Right lobe of liver (tissue), 6 donors: ENCODE results near the gene CHAF1A. TPM values are rescaled to one million over a fixed set of nuclear protein-coding genes. Genes with fewer than 3 reads are reported as not detected.

ENCODE experiments used
- ATAC-seq, 4 donors: fragments of 200-7000 bp; cut with Tn5 transposase; one replicate each; pipeline ENCODE4 v1.9.1; 2020; ENCODE audit warnings: mild to moderate bottlenecking in 4 of 4, moderate library complexity in 4 of 4
- DNase-seq, 3 donors: peaks; one replicate each; pipeline ENCODE4 v3.0.0-alpha.2; 2020
- H3K27ac ChIP-seq, 3 donors: fragments of 200-600 bp; one replicate each; pipeline ENCODE4 v1.8.0; 2022
- H3K27me3 ChIP-seq, 2 donors: fragments of 200-600 bp; one replicate each; pipeline ENCODE4 v1.8.0; 2022
- H3K36me3 ChIP-seq, 4 donors: fragments of 200-600 bp; sonication (generic) in 1 of 4; one replicate each; pipeline versions ENCODE4 v1.5.1 to v1.8.0; 2017 to 2022; ENCODE audit warnings: control low read depth in 1 of 4
- H3K4me1 ChIP-seq, 4 donors: fragments of 200-600 bp; sonication (generic) in 1 of 4; one replicate each; pipeline versions ENCODE4 v1.5.1 to v1.8.0; 2017 to 2022; ENCODE audit warnings: control low read depth in 1 of 4
- H3K4me3 ChIP-seq, 3 donors: fragments of 200-600 bp; one replicate each; pipeline ENCODE4 v1.8.0; 2022
- H3K9me3 ChIP-seq, 4 donors: fragments of 200-600 bp; sonication (generic) in 1 of 4; one replicate each; pipeline versions ENCODE4 v1.5.1 to v1.8.0; 2017 to 2022; ENCODE audit warnings: control low read depth in 1 of 4
- CTCF ChIP-seq, 4 donors: fragments of 200-600 bp in 3 of 4; fragments of 450-650 bp in 1 of 4; IDR thresholded peaks; one replicate each; pipeline versions ENCODE4 v1.5.1 to v1.8.0; 2016 to 2022; ENCODE audit warnings: antibody characterized with exemption in 4 of 4, mild to moderate bottlenecking in 2 of 4
- POLR2A ChIP-seq: fragments of 450-650 bp; IDR thresholded peaks from one replicate; pipeline ENCODE4 v1.6.1; 2017; ENCODE audit warnings: antibody characterized with exemption, mild to moderate bottlenecking
- WGBS: methylation state at CpG from one replicate; pipeline ENCODE4 v1.1.6; 2018; ENCODE audit warnings: low coverage, low lambda C conversion rate; ENCODE audit not compliant: insufficient coverage; ENCODE audit errors: missing lambda C conversion rate; 5-methylcytosine and 5-hydroxymethylcytosine counted together
- intact Hi-C, 2 donors: fragments of 100-400 bp; cut with DNase I; formaldehyde crosslinking; loops; one replicate each; pipeline versions ENCODE4 v1.11.2 to v1.14.1; 2022
- total RNA-seq, 6 experiments: library from RNA; depleted of rRNA in 2 of 6; stranded (reverse); fragments of >200 nt in 2 of 6; fragmentation: NEBNext Ultra II Directional in 3 of 6; extraction: Animal tissue kit (Norgen Biotek cat#: 25700) in 3 of 6; gene quantifications; one replicate each; pipeline versions ENCODE4 v1.1.0 to v1.2.4, GENCODE V29; 2016 to 2023
- donor health status: DM: no; HTN: yes; CAD: no.
- donor health status: DM: no; HTN: no; CAD: no.
- donor health status: DM: no; HTN: no; CAD: no.
- donor health status: DM: no; HTN: yes; CAD: no.
- donor health status: DM: no; HTN: yes; CAD: no.

Gene CHAF1A
- total RNA-seq, 6 experiments from 2014 or later: 3.1 to 9.2 (median 3.5) TPM

- no peaks in the 10 kb centered on the region for H3K4me1 ChIP-seq
- no peak for ATAC-seq
- no peak overlapping the region for H3K27ac ChIP-seq
- intact Hi-C loops: no loop called here
- no peaks in the 10 kb centered on the region for H3K9me3 ChIP-seq
- no peaks in the 10 kb centered on the region for H3K27me3 ChIP-seq
- TF ChIP-seq POLR2A: no peak
- TF ChIP-seq CTCF (IDR thresholded peaks at IDR 0.05): no peak
- 67% methylated on average over 1 of the region's 23 CpGs for WGBS
- H3K4me3 ChIP-seq: no peak overlapping the region
- peak in 1 of 3 donors; percentile 50 for DNase-seq
- peaks cover 0 to 25% (median 4%) of the 10 kb centered on the region in 4 donors for H3K36me3 ChIP-seq
Observed at GRCh38 chr19:4357095-4357797, 45.2 kb upstream of the CHAF1A start.

GRCh38 chr19:4357921-4358326 is 44.5 kb upstream of the CHAF1A start:
- no peak for TF ChIP-seq POLR2A
- TF ChIP-seq CTCF (IDR thresholded peaks at IDR 0.05): no peak
- peaks cover 0 to 32% (median 8%) of the 10 kb centered on the region in 4 donors for H3K36me3 ChIP-seq

GRCh38 chr19:4358709-4359626 is 43.5 kb upstream of the CHAF1A start:
- 0% methylated on average over 1 of the region's 25 CpGs for WGBS
- intact Hi-C loops: no loop called here
- no peaks in the 10 kb centered on the region for H3K27me3 ChIP-seq
- H3K4me3 ChIP-seq: no peak overlapping the region
- no peak overlapping the region for H3K27ac ChIP-seq
- H3K4me1 ChIP-seq: no peaks in the 10 kb centered on the region
- peaks cover 0 to 42% (median 13%) of the 10 kb centered on the region in 4 donors for H3K36me3 ChIP-seq
- TF ChIP-seq CTCF (IDR thresholded peaks at IDR 0.05) (no peak), POLR2A (no peak)
- DNase-seq: no peak
- peak in 1 of 4 donors; percentile 2 for ATAC-seq
- no peaks in the 10 kb centered on the region for H3K9me3 ChIP-seq

More at GRCh38 chr19:4357921-4358326, 44.5 kb upstream of the CHAF1A start:
- intact Hi-C loops: no loop called here
- Histone ChIP-seq H3K27me3 (no peaks in the 10 kb centered on the region), H3K4me1 (no peaks in the 10 kb centered on the region), H3K9me3 (no peaks in the 10 kb centered on the region), H3K27ac (no peak overlapping the region), H3K4me3 (no peak overlapping the region)
- WGBS: no CpG with 5 or more reads among the region's 16 CpGs
- DNase-seq (peak in 1 of 3 donors; percentile 49), ATAC-seq (no peak)

GRCh38 chr19:4359627-4360000 is 42.8 kb upstream of the CHAF1A start:
- 100% methylated on average over 4 of the region's 13 CpGs for WGBS
- no peak overlapping the region for H3K4me3 ChIP-seq
- no peaks in the 10 kb centered on the region for H3K4me1 ChIP-seq
- no peaks in the 10 kb centered on the region for H3K27me3 ChIP-seq
- intact Hi-C loops: no loop called here
- DNase-seq (peak in 1 of 3 donors; percentile 52), ATAC-seq (peak in 3 of 4 donors; percentile 3 to 24 (median 6))
- peaks cover 0 to 48% (median 17%) of the 10 kb centered on the region in 4 donors for H3K36me3 ChIP-seq
- no peaks in the 10 kb centered on the region for H3K9me3 ChIP-seq
- no peak overlapping the region for H3K27ac ChIP-seq
- TF ChIP-seq CTCF (IDR thresholded peaks at IDR 0.05) (no peak), POLR2A (no peak)
